ENCODE data around the gene PIP4K2B. TPM values are rescaled to one million over a fixed set of nuclear protein-coding genes. Genes with fewer than 3 reads are reported as not detected.

Gene PIP4K2B
- total RNA-seq, 4 donors from 2014 or later, result 14.4 to 32.6 (median 24.1) TPM

- Histone ChIP-seq H3K36me3 (peaks cover 0 to 24% (median 6%) of the 10 kb centered on the region in 3 donors), H3K27me3 (peaks cover 0 to 20% (median 0%) of the 10 kb centered on the region in 4 donors), H3K27ac (peak overlapping the region; percentile 80 to 94 (median 94)), H3K9me3 (no peaks in the 10 kb centered on the region), H3K4me3 (peak overlapping the region; percentile 69 to 99 (median 87)), H3K4me1 (peaks cover 41 to 80% (median 52%) of the 10 kb centered on the region in 3 donors)
- 2 to 5% methylated on average over 9 to 10 of the region's 10 CpGs for WGBS, 2 donors
- intact Hi-C loops (cut with DNase I), result no loop called here
- TF ChIP-seq POLR2A (IDR thresholded peaks at IDR 0.05) (no peak), CTCF (IDR thresholded peaks at IDR 0.05) (no peak)
- DNase-seq, result no peak
Measured at GRCh38 chr17:38751144-38751807, 48.1 kb downstream of the PIP4K2B start.

GRCh38 chr17:38750312-38751121, 48.8 kb downstream of the PIP4K2B start:
- peaks cover 0 to 20% (median 0%) of the 10 kb centered on the region in 4 donors for H3K27me3 ChIP-seq
- no peak for TF ChIP-seq POLR2A (IDR thresholded peaks at IDR 0.05)
- no peak for TF ChIP-seq CTCF (IDR thresholded peaks at IDR 0.05)
- no peaks in the 10 kb centered on the region for H3K9me3 ChIP-seq
- H3K4me1 ChIP-seq, result peaks cover 48 to 87% (median 52%) of the 10 kb centered on the region in 3 donors
- intact Hi-C loops (cut with DNase I), result no loop called here
- DNase-seq, result no peak
- peaks cover 0 to 16% (median 0%) of the 10 kb centered on the region in 3 donors for H3K36me3 ChIP-seq
- 27 to 41% methylated on average over 16 to 25 of the region's 28 CpGs for WGBS, 2 donors
- peak overlapping the region; percentile 74 to 94 (median 92) for H3K27ac ChIP-seq
- H3K4me3 ChIP-seq, result peak overlapping the region; percentile 69 to 99 (median 87)

GRCh38 chr17:38750044-38750311, 49.4 kb downstream of the PIP4K2B start:
- no peak for DNase-seq
- intact Hi-C loops (cut with DNase I), result no loop called here
- no CpG with 5 or more reads among the region's 12 CpGs for WGBS, 2 donors
- Histone ChIP-seq H3K27me3 (peaks cover 0 to 20% (median 0%) of the 10 kb centered on the region in 4 donors), H3K4me3 (peak overlapping the region; percentile 50 to 88 (median 86)), H3K36me3 (peaks cover 0 to 12% (median 0%) of the 10 kb centered on the region in 3 donors), H3K4me1 (peaks cover 48 to 91% (median 52%) of the 10 kb centered on the region in 3 donors), H3K27ac (peak overlapping the region; percentile 74 to 94 (median 88)), H3K9me3 (no peaks in the 10 kb centered on the region)
- TF ChIP-seq POLR2A (IDR thresholded peaks at IDR 0.05) (no peak), CTCF (IDR thresholded peaks at IDR 0.05) (no peak)

GRCh38 chr17:38749223-38750043, 49.9 kb downstream of the PIP4K2B start:
- H3K4me1 ChIP-seq, result peaks cover 48 to 86% (median 52%) of the 10 kb centered on the region in 3 donors
- intact Hi-C loops (cut with DNase I), result no loop called here
- H3K36me3 ChIP-seq, result peaks cover 0 to 6% (median 0%) of the 10 kb centered on the region in 3 donors
- peak overlapping the region; percentile 74 to 94 (median 88) for H3K27ac ChIP-seq
- peaks cover 0 to 20% (median 0%) of the 10 kb centered on the region in 4 donors for H3K27me3 ChIP-seq
- H3K9me3 ChIP-seq, result no peaks in the 10 kb centered on the region
- TF ChIP-seq POLR2A (IDR thresholded peaks at IDR 0.05) (peak in 2 of 4 donors; percentile 63 to 66), CTCF (IDR thresholded peaks at IDR 0.05) (no peak)
- DNase-seq, result no peak
- 0% methylated on average over 4 to 14 of the region's 79 CpGs for WGBS, 2 donors
- H3K4me3 ChIP-seq, result peak overlapping the region; percentile 50 to 88 (median 86)

All from esophagus squamous epithelium (tissue), 5 donors.